LHCN-M2 (cell line): Measurements from ENCODE around the gene DELE1. TPM values are rescaled to one million over a fixed set of nuclear protein-coding genes. Genes with fewer than 3 reads are reported as not detected.
A peak's percentile ranks its signal among the peaks of the same experiment; 100 is the strongest.

ENCODE experiments used
- DNase-seq: peaks from one replicate; pipeline ENCODE4 v3.0.0-alpha.2; 2012; ENCODE audit warnings: low read depth
- total RNA-seq: library from RNA; depleted of rRNA; stranded (reverse); fragments of >200 nt; gene quantifications from 2 replicates; pipeline ENCODE4 v1.2.3, GENCODE V29; 2014

Gene DELE1
- total RNA-seq, 1 experiment from 2014 or later = 61.4 TPM

- no peak for DNase-seq
Measured at GRCh38 chr5:141957367-141957996, 33.8 kb downstream of the DELE1 start.

DNA sequence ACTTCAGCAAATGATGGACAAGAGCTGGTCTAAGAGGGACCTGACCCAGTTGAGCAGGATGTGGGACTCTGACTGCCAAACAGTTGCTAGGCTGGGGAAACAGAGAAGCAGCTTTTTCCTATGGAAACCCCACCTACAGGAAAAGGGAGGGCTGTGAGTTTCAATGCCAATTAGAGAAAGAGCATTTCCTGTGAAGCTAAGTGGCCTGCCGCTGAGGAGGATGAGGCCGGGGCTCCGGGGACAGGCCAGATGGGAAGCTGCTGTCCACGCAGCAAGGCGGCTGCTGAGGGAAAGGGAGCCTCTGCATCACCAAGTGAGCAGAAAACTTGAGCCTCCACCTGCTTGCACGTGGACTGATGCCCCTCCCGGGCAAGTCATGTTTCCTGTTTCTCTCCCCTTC is 34.4 kb downstream of the DELE1 start, which contains the start of gene PCDH12:
PCDH12 (minus strand) TSS at position 90 of the 400 bp plus-strand sequence. CDS start 351 bp downstream, outside the sequence.
- DNase-seq = no peak

DNA sequence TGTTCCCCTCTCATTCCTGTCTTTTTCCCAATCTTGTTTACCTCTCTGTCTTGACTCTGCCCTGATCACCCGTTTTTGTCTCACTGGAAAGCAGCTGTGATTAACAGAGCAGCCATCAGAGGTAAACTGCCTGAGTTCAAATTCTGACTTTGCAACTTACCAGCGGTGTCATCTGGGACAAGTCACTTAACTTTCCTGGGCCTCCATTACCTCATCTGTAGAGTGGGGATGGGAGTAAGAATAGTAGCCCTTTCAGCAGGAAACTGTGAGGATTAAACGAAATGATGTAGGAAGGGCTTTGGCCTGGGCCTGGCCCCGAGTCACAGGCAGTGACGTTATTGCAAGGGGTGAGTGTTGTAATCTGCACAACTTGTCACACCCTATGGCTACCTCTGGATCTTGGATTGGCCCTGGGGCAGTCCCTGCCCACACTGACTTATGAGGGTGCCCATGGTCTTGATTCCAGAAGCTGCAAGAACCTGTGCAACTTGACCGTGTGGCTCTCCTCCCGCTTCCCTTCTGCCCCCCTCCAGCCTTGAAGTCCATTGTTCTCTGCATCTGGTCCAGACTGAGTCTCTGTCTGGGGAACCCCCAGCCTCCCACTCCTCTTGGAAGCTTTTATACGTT is 35.0 kb downstream of the DELE1 start:
- DNase-seq = no peak

GRCh38 chr5:141960018-141960417 is 36.3 kb downstream of the DELE1 start:
- DNase-seq = no peak

DNA sequence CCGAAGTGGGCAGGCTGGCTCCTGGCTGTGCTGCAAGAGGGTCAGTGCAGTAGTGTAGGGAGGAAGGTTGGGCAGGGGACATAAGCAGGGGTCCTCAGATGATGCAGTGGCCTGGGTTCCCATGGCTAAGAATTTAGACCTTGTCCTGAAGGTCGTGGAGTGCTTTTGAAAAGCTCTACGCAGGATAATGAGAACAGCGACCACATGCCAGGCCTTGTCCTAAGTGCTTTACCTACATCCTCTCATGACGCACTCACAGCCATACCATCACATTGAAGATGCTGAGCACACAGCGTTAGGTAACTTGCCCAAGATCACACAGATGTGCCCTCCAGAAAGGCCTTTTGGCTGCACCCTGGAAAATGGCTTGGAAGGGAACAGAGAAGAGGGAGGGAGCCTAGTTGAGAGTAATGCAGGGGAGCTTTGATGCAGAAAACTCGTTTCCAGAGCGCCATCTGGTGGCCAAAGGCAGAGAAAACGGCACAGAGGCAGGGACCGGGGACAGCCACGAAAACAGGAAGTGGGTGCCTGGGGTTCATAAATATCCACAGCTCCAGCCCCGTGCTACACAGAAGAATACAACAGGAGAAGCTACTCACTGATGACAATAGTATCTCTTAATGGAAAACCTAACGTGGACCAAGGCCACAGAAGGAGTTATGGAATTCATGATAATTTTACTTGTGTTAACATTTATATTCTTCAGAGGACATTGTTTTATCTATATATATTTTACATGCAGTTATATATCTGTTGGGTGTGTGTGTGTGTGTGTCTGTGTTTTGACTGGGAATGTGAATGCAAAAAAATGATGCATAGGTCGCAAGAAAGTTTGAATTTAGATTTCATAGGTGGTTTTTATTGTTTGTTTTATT is 37.0 kb downstream of the DELE1 start:
- peak; percentile 82 for DNase-seq

- DNase-seq = no peak
Measured at GRCh38 chr5:141961466-141961865, 37.8 kb downstream of the DELE1 start.

GRCh38 chr5:141963701-141964100 is 40.0 kb downstream of the DELE1 start:
- DNase-seq = peak; percentile 85

GRCh38 chr5:141965071-141965470 is 41.4 kb downstream of the DELE1 start:
- DNase-seq = peak; percentile 97

- no peak for DNase-seq
Measured at GRCh38 chr5:141966275-141966962, 42.7 kb downstream of the DELE1 start.

GRCh38 chr5:141966963-141967333 is 43.3 kb downstream of the DELE1 start:
- DNase-seq = no peak

- peak; percentile 92 for DNase-seq
Measured at GRCh38 chr5:141968914-141969608, 45.4 kb downstream of the DELE1 start, which contains the start of gene RNF14. RNF14 (plus strand) TSS chr5:141969105; CDS start chr5:141973589, 4,484 bp downstream.

GRCh38 chr5:141969783-141970771 is 46.4 kb downstream of the DELE1 start:
- peak; percentile 40 for DNase-seq

DNA sequence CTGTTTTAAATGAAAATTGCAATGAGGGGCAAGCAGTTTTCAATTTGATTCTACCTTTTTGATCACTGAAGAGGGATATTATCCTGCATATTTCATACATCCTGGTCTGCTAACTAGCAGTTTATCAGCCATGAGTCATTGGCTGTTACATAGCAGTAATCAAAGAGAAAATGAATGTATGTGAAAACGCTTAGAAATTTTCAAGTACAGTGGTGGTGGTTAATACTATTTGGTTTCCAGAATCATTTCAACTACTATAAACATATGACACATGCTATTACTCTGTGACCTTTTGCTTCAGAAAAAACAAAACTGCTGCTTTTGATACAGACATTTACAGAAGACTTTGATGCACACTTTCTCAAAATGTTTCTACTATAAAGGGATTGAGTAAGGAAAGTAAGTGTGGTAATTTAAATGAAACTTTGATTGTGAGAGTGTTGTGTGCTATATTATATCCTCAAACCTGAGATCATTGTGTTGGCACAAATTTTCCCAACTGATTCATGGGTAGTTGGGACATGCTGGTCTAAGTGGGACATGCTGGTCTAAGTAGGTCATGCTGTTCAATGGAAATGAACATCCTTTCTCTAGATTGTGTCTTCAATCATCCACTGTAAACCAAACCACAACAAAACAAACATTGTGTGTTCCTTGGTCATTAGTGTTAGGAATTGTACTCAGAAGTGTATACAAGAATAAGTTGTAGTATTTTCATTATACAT is 50.4 kb downstream of the DELE1 start:
- DNase-seq = peak; percentile 50

DNA sequence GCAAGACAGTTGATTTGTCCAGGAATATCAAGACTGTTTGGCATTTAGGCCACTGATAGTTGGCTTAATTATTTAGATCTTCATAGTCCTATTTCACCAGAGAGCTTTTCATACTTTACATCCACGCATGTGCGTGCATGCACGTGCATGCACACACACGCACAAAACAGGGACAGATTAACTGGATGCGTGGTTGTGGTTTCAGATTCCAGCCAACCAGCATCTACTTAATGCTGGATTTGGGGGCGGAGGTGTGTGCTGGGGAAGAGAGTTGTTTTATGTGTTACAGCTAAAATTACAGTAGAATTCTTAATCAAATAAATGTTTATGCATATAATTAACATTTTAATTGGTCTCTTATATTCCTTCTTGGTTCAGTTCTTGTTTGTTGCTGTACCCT is 52.5 kb downstream of the DELE1 start:
- DNase-seq = no peak

GRCh38 chr5:141978389-141978788 is 54.7 kb downstream of the DELE1 start:
- DNase-seq = no peak

- no peak for DNase-seq
Measured at GRCh38 chr5:141982626-141983025, 59.0 kb downstream of the DELE1 start.

DNA sequence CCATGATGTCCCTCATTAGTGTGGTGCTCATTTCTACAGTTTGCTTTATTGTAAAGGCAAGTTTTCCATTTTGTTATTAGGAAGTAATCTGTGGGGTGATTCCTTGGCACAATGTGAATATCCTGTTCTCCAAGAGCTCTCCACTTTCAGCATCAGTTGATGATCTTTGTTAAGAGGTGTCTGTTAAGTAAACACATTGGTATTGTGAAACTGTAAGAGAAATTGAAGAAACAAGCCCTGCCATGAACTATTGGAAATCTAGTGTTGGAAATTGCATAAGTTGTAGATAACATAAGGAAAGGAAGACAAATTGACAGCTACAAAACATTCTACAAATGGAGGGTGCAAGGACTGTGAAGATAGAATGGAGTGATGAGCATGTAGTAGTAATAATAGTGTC is 62.4 kb downstream of the DELE1 start:
- no peak for DNase-seq

DNA sequence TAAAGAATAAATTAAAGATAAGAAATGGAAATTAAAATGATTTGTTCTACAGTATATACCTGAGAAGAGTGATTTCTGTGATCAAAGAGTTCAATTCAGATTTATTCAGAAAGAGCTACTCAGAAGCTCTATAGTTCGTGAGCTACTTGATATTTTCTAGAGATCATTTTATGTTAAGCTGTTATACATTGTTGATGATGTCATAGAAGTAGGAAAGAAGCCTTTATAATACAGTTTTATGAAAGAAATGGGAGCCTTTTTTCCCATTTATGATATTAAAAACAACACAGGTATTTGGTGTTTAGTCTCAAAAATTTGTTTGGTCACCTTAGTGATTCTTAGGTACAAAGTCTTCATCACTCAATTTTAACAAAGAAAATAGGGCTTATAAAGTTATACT is 66.0 kb downstream of the DELE1 start:
- no peak for DNase-seq
